Common myeloid progenitor, CD34-positive (primary cell): Measurements from ENCODE around the gene SFTA2.

Experiments used
- CTCF ChIA-PET: fragments of 350-600 bp; sonication (Branson Sonifier 250); formaldehyde crosslinking; loops from one replicate; lab custom pipeline; 2021; ENCODE audit warnings: antibody characterized with exemption; lab: Charles Lee
- POLR2A ChIA-PET: fragments of 350-600 bp; sonication (Branson Sonifier 250); formaldehyde crosslinking; loops from one replicate; lab custom pipeline; 2021; ENCODE audit warnings: antibody characterized with exemption; lab: Charles Lee
- DNase-seq, 3 donors: peaks; one replicate each; pipeline versions ENCODE4 v3.0.0 to v3.0.0-alpha.2; 2013
- H3K27ac ChIP-seq, 2 experiments: 1 replicate in 1 of 2; 2 replicates in 1 of 2; pipeline ENCODE4 v1.7.0; 2013; ENCODE audit warnings: inconsistent platforms in 2 of 2, low read length in 2 of 2, mild to moderate bottlenecking in 2 of 2, low read depth in 1 of 2, moderate library complexity in 1 of 2; ENCODE audit not compliant: severe bottlenecking in 2 of 2, insufficient read depth in 1 of 2, poor library complexity in 1 of 2
- H3K27me3 ChIP-seq, 5 experiments: replicated peaks in 2 of 5; 1 replicate in 3 of 5; 2 replicates in 2 of 5; pipeline versions ENCODE4 v1.6.1 to v1.7.0; 2013; ENCODE audit warnings: low read length in 4 of 5, mild to moderate bottlenecking in 2 of 5, moderate library complexity in 2 of 5, inconsistent platforms in 1 of 5; ENCODE audit not compliant: insufficient read depth in 5 of 5, control insufficient read depth in 4 of 5
- H3K36me3 ChIP-seq, 4 experiments: 1 replicate in 2 of 4; 2 replicates in 2 of 4; pipeline versions ENCODE4 v1.6.1 to v1.7.0; 2013; ENCODE audit warnings: low read length in 3 of 4, control low read depth in 1 of 4, mild to moderate bottlenecking in 1 of 4; ENCODE audit not compliant: control insufficient read depth in 4 of 4, insufficient read depth in 4 of 4
- H3K4me1 ChIP-seq, 4 experiments: 1 replicate in 3 of 4; 2 replicates in 1 of 4; pipeline versions ENCODE4 v1.6.1 to v1.7.1; 2013; ENCODE audit warnings: low read length in 3 of 4, mild to moderate bottlenecking in 3 of 4, control low read depth in 1 of 4, inconsistent platforms in 1 of 4, moderate library complexity in 1 of 4; ENCODE audit not compliant: control insufficient read depth in 4 of 4, insufficient read depth in 4 of 4; ENCODE audit errors: control extremely low read depth in 1 of 4
- H3K4me3 ChIP-seq, 7 experiments: 1 replicate in 4 of 7; 2 replicates in 3 of 7; pipeline versions ENCODE4 v1.5.1 to v1.7.0; 2013; ENCODE audit warnings: mild to moderate bottlenecking in 7 of 7, low read length in 6 of 7, moderate library complexity in 6 of 7, inconsistent platforms in 2 of 7, low read depth in 2 of 7, control low read depth in 1 of 7; ENCODE audit not compliant: insufficient read depth in 4 of 7, control insufficient read depth in 1 of 7; ENCODE audit errors: extremely low read depth in 1 of 7
- H3K9me3 ChIP-seq, 5 experiments: 1 replicate in 4 of 5; 2 replicates in 1 of 5; pipeline versions ENCODE4 v1.6.1 to v1.7.1; 2013; ENCODE audit warnings: low read length in 4 of 5, mild to moderate bottlenecking in 2 of 5, inconsistent platforms in 1 of 5, low read depth in 1 of 5, moderate library complexity in 1 of 5; ENCODE audit not compliant: control insufficient read depth in 4 of 5, insufficient read depth in 2 of 5; ENCODE audit errors: control extremely low read depth in 1 of 5
- WGBS: methylation state at CpG from one replicate; pipeline ENCODE4 v1.1.5; 2013; ENCODE audit not compliant: insufficient coverage; 5-methylcytosine and 5-hydroxymethylcytosine counted together

The SFTA2 gene

DNA sequence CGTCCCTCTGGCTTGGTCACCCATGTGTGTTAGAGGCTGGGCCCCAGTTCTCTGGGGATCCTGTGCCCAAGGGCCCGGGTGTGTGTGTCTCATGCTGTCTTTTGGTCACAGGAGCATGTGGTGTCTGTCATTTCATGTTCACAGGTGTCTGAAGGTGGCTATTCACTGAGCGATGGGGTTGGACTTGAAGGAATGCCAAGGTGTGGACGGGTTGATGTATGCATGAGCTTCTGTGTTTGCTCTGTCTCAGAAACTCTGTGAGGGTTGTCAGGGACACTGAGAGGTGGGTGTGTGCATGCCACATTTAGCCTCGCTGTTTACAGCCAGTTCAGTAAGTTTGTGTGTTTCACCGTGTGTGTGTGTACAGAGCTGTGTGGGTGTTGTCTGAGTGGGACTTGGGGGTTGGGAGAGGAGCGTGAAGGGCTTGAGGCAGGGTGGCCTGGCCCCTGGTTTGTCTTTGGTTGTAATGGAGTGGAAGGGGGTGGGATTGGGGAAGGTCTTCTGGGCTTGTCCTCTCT is 46.4 kb downstream of the SFTA2 start:
- peaks cover 0 to 14% (median 10%) of the 10 kb centered on the region in 4 experiments for H3K4me1 ChIP-seq
- no peak for DNase-seq
- POLR2A ChIA-PET = no interaction called here
- CTCF ChIA-PET = interaction anchor here (1.2 to 10.1 kb wide), 4 partner anchors 13 to 63 kb away, joined by 4 to 95 read pairs (median 6); partner anchors contain the start of gene VARS2
- H3K4me3 ChIP-seq = no peak overlapping the region
- H3K27ac ChIP-seq = no peak overlapping the region
- no peaks in the 10 kb centered on the region for H3K9me3 ChIP-seq
- H3K27me3 ChIP-seq = peaks cover 0 to 34% (median 18%) of the 10 kb centered on the region in 5 experiments
- 75% methylated on average over 6 of the region's 7 CpGs for WGBS
- H3K36me3 ChIP-seq = no peaks in the 10 kb centered on the region

DNA sequence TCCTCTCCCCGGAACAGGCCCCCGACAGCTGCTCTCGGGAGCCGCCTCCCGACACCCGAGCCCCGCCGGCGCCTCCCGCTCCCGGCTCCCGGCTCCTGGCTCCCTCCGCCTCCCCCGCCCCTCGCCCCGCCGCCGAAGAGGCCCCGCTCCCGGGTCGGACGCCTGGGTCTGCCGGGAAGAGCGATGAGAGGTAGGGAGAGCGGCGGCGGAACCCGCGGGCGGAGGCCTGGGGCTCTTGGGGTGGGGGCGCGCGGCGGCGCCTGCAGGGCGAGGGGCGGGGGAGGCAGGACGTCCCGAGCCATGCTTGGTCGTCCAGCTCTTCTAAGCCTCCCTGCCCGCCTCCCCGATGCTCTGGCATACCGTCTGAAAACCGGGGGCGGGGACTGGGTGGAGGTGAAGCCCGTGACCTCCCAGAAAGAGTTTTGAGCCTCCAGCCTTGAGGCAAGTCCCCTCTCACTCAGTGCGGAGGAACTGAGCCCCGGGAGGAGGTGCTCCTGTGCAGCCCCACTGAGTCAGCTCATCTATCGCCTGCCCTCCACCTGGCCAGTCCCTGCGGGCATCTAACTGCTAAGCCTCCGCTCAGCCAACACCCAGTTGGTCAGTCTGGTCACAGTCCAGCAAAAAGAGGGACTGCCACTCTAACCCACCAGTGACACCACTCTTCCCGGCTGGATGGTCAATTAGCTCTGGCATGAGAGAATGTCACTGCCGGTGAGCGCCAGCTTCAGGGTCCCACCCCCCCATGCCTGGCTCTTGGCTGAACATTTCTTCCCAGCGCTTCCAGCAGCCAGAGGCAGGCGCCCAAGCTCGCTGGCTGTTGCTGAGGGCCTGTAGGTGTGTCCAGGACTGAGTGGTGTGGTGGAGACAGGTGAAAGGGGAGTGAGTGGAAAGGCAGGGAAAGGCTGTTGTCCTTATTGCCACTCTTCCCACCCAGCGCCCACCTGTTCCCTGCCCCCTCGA is 47.2 kb downstream of the SFTA2 start:
- 14% methylated on average over 34 of the region's 59 CpGs for WGBS
- Histone ChIP-seq H3K27me3 (peaks cover 0 to 35% (median 18%) of the 10 kb centered on the region in 5 experiments), H3K27ac (peak overlapping the region in 1 of 2 experiments; percentile 68), H3K4me1 (peaks cover 0 to 14% (median 10%) of the 10 kb centered on the region in 4 experiments), H3K4me3 (peak overlapping the region; percentile 17 to 72 (median 43)), H3K36me3 (no peaks in the 10 kb centered on the region), H3K9me3 (no peaks in the 10 kb centered on the region)
- DNase-seq = peak in 2 of 3 donors; percentile 40 to 43
- CTCF ChIA-PET = interaction anchor here (0.8 to 10.1 kb wide), 6 partner anchors 11 to 62 kb away, joined by 3 to 95 read pairs (median 6); partner anchors contain the start of gene VARS2
- POLR2A ChIA-PET = no interaction called here

DNA sequence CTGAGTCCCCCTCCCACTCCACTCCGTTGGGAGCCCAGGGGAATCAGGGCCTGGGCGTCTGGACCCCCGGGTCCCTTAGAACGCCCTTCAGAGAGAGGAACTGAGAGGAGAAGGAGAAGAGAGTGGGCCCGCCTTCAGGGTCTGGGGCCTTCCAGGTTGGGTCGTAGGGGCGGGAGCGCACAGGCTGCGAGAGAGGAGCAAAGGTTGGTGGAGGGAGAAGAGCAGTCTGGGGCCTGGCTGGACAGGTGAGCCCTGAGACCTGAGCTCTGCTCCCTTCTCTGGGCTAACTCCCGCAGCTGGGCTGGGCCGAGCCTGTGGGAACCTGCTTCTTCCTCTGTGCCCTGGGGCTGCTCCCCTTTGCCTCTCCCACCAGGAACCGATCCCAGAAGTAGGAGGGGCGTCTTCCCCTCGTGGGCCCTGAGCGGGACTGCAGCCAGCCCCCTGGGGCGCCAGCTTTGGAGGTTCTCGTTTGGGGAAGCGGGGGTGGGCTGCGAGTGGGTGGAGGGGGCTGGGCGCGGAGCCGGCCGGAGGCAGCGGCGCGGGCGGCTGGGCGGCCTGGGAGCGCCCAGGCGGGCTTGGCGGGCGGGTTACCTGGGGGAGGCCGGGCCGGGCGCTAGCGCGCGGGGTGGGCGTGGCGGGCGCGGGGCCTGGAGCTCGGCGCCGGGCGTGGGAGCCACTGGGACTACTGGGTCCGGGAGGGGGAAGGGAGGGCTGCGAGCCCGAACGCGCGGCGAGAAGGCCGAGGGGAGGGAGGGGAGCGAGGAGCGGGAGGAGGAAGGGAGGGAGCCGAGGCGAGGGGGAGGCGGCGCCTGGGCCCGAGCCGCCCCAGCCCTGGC is 48.1 kb downstream of the SFTA2 start, which contains the start of gene DDR1:
TSS of gene DDR1 (plus strand) at position 835 of the 836 bp plus-strand sequence. CDS start 4,211 bp downstream, outside the sequence.
- peak within 1 kb of the TSS in 1 of 2 experiments; percentile 68 for H3K27ac ChIP-seq
- ChIA-PET CTCF (interaction anchor here (0.8 to 10.1 kb wide), 6 partner anchors 12 to 203 kb away, joined by 3 to 95 read pairs (median 9); partner anchors contain the start of gene VARS2), POLR2A (no interaction called here)
- peaks cover 0 to 35% (median 18%) of the 10 kb centered on the region in 5 experiments for H3K27me3 ChIP-seq
- DNase-seq = peak in 2 of 3 donors; percentile 28 to 33
- no peaks in the 10 kb centered on the region for H3K9me3 ChIP-seq
- peaks cover 0 to 14% (median 10%) of the 10 kb centered on the region in 4 experiments for H3K4me1 ChIP-seq
- no peaks in the 10 kb centered on the region for H3K36me3 ChIP-seq
- peak within 1 kb of the TSS; percentile 17 to 72 (median 43) for H3K4me3 ChIP-seq
- WGBS = 20% methylated on average over 32 of the region's 62 CpGs

DNA sequence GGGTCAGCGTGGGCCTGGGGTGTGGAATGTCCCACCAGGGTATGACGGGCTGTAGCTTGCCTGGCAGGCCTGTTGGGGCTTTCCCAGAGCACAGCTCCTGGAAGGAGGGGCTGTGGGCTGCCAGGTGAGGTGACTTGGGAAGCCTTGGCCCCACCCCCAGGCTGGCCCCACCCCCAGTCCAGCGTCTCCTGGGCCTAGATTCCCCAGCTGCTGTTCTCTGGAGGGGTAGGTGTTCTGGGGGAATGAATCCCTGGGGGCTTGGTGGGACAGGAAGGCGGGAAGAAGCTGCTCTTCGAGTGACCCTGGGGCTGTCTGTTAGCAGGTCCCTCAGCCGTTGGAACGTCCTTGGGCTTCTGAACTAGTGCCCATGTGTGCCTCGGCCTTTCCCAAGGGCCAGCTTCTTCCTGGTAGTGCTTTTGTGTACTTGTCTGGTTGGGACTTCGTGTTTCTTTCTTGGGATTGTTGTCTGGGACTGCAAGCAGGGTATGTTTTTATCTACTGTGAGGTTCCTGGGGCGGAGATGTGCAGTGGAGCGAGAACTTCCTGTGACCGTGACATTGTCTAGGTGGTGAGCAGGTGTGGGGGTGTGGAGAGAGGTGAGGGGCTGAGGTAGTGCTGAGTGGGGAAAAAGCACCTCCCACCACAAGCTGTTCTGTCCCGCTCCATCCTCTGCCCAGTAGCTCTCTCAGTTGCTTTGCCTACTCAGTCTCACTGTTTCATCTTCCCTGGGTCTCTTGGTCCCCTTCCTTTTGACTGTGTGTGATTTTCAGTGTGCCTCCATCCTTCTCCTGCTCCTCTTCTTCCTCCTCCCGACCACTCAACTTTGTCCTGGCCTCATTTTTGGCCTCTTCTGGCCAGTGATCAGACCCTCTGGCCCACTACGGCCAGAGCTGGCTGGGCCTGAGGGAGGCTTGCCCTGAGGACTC is 48.9 kb downstream of the SFTA2 start:
- ChIA-PET POLR2A (interaction anchor here (0.6 to 0.8 kb wide), 3 partner anchors 8 to 70 kb away, joined by 3 to 4 read pairs (median 3); no protein-coding TSS in a partner anchor), CTCF (interaction anchor here (1.0 to 10.1 kb wide), 5 partner anchors 17 to 204 kb away, joined by 3 to 95 read pairs (median 10); no protein-coding TSS in a partner anchor)
- WGBS = 87% methylated on average over 10 of the region's 15 CpGs
- Histone ChIP-seq H3K9me3 (no peaks in the 10 kb centered on the region), H3K27me3 (peaks cover 0 to 35% (median 18%) of the 10 kb centered on the region in 5 experiments), H3K27ac (peak overlapping the region in 1 of 2 experiments; percentile 43), H3K36me3 (no peaks in the 10 kb centered on the region), H3K4me1 (peaks cover 0 to 14% (median 10%) of the 10 kb centered on the region in 4 experiments), H3K4me3 (no peak overlapping the region)
- no peak for DNase-seq

DNA sequence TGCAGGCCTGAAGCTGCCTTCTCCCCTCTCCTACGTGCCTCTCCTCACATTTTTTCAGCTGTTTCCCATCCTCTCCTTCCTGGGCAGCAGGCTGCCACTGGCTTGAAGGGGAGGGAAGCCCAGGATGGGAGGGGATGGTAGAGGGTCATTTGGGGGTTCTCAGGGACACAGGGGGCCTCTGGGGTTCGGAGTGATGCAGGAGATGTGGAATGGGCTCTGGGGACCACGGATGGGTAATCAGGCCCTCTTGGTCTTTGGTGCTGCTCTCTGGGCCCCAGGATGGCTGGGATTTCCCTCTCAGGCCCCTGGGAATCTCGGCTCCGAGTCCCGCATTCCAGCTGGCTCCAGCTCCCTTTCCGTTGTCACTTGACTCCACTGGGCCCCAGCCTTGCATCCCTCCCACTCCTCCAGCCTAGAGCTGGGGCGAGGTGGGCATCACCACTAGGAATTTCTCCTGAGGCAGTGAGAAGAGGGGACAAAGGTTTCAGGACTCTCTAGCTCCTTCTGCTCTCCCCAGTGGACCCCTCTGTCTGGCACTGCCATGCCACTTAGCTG is 49.7 kb downstream of the SFTA2 start:
- CTCF ChIA-PET = interaction anchor here (1.0 to 10.1 kb wide), 5 partner anchors 16 to 205 kb away, joined by 3 to 95 read pairs (median 10); no protein-coding TSS in a partner anchor

More for the DNA sequence above, 49.7 kb downstream of the SFTA2 start:
- no peak overlapping the region for H3K4me3 ChIP-seq
- peaks cover 0 to 35% (median 18%) of the 10 kb centered on the region in 5 experiments for H3K27me3 ChIP-seq
- H3K36me3 ChIP-seq = no peaks in the 10 kb centered on the region
- H3K9me3 ChIP-seq = no peaks in the 10 kb centered on the region
- H3K4me1 ChIP-seq = peaks cover 0 to 18% (median 16%) of the 10 kb centered on the region in 4 experiments
- 98% methylated on average over 5 of the region's 8 CpGs for WGBS
- no peak for DNase-seq
- POLR2A ChIA-PET = interaction anchor here (0.6 to 0.8 kb wide), 3 partner anchors 9 to 70 kb away, joined by 3 to 4 read pairs (median 3); no protein-coding TSS in a partner anchor
- H3K27ac ChIP-seq = no peak overlapping the region
